NCI-H2081 (cell line): ENCODE data around the gene LINC01488.

Source experiments
- DNase-seq, 2 experiments: peaks; one replicate each; lab custom pipeline; 2025; lab: John Stamatoyannopoulos, UW

LINC01488 gene

DNA sequence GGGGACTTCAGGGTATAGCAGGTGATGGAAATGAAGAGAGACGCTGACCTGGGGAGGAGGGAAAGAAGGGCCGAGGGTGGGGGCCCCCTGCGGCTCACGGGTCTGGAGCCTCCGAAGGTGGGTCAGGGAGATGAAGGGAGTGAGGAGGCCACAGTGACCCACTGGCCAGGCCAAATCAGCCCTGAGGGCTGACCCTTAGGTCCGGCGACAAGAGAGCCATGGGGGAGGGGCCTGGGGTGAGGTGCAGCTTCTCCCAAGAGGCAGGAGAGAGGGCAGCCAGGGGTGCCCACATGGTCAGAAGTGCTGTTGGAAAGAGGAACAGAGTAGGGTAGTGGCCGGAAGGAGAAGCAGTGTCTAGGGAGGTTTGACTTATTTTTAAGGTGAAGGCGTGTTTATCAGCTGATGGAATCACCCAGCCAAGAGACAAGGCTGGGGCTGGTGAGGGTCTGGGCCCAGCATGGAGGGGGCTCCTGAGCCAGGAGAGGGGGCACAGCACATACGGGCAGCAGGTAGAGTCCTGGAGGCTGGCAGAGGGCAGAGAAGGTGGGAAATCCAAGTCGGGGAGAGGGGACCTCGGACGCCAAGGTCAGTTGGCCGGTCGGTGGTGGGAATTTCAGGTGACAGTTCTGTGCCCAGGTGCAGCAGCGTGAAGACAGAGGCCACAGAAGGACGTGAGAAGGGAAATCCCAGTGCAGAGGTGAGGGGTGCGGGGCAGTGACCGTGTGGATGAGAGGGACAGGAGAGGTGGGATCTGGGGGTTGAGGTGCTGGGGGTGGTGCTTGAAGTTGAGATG is 49.0 kb downstream of the LINC01488 start:
- DNase-seq: no peak

DNA sequence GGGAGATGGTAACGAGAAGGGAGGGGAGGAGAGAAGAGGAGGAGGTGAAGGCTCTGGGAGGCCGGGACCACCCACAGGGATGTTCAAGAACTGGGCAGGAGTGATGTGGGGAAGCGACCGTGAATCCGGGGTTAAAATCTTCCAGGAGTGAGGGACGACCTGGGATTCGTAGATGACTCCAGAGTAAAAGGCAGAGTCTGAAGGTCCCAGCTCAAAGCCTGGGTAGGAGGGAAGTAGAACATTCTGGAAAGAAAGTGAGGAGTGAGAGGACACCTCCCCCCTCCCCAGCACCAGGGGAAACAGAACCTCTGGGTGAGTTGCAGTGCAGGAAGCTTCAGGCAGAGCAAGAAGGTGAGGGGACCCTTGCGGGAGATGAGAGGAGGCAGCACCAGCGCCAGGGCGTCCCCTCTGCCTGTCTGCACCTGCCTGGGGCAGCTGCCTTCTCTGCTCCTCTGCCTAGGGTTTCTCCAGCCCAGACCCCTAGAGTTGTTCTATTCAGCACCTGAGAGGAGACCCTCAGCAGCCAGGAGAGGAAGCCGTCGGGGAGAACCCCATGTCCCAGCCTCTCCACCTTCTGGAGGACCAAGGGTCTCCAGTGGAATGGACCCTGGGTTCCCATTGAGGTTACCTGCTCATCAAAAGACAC is 49.7 kb downstream of the LINC01488 start:
- DNase-seq: no peak

DNA sequence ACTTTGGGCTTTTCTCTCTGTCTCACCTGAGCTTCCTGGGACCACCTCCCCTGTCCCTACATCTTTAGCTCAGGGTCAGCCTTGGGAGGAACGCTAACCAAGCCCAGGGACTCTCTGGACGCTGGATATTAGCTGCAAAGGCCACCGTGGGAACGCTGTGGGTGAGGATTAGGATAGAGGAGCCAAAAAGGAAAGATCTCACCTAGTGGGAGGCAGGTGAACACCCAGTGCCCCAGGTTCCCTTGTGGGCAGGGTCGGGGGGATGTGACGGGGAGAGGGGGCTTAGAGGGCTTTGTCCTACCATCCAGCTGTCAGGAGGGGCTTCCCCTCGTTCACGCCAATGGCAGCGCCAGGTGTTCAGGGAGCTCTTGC is 50.2 kb downstream of the LINC01488 start:
- no peak for DNase-seq

DNA sequence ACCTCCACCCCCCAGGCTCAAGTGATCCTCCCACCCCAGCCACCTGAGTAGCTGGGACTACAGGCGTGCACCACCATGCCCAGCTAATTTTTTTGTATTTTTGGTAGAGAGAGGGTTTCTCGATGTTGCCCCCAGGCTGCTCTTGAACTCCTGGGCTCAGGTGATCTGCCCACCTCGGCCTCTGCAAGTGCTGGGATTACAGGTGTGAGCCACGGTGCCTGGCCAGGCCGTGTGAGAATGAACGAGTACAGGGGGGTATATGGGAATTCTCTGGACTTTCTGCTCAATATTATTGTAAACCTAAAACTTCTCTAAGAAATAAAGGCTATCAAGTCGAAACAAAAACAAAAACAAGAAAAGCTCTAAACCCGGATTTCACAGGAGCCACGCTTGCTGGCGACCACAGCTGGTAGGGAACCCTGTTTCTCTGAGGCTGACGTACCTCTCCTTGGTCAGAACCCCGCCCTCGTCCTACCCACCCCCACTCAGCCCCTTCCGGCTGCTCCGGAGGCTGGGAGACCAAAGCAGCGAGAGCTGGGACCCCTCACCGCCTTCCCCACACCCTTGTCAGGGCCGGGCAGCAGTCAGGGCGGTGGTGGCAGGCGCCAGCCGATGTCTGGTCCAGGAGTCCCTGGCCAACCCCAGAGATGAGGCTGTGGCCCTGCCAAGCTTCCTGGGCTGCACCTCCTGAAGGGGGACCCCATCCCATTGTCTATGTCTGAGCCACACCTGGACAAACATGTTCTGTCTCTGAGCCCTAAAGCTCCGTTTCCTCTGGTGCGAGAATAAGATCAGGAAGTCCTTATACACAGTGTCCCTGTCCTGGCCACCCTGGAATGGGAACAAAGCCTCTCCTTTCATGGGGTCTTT is 52.1 kb downstream of the LINC01488 start:
- no peak for DNase-seq

DNA sequence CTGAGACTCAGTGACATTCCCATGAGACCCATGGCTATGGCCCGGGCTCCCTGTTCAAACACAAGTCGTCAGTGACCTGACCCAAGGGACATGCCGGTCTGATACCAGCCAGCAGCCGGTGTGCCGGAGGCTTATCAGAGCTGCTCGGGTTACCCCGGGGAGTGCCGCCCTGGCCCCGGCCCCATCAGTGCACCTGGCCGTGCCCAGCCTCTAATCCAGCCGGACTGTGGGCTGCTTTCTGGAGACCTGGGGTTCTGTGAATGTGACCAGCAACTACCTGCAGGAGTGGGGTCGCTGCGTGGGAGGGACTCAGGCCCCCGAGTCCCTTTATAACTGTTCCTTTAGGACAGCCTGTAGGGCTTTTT is 52.7 kb downstream of the LINC01488 start:
- DNase-seq: no peak

DNA sequence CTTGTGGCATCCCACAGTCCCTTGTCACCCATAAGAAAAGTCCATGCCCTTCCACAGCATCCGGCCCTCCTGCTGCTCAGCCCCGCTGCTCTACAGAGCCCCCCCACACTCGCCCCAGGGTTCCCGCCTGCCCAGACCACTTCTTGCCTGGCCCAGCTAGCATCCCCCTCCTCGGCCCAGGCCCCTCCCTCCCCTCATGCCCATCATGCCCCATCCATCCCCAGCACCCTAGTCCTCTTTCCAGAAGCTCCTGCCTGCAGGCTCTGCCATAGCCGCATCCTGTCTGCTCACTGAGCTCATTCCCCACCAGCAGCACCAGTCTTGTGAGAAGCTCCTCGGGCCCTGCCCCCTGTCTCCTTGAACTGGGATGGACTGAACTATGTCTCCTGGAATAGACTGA is 54.4 kb downstream of the LINC01488 start:
- no peak for DNase-seq

DNA sequence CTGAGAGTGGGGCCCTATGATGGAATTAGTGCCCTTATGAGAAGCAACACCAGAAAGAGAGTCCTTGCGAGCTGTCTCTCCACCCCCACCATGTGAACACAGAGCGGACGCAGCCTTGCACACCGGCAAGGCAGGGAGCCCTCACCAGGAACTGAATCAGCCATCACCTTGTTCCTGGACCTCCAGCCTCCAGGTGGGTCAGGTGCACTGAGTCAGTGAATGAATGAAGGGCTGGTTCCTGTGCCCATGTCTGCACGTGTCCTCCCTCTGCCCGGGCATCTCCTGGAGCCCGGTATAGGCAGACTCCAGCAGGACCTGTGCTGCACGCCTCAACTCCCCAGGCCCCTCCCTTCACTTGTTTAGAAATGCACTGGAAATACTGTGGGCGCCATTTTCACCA is 54.9 kb downstream of the LINC01488 start:
- no peak for DNase-seq

DNA sequence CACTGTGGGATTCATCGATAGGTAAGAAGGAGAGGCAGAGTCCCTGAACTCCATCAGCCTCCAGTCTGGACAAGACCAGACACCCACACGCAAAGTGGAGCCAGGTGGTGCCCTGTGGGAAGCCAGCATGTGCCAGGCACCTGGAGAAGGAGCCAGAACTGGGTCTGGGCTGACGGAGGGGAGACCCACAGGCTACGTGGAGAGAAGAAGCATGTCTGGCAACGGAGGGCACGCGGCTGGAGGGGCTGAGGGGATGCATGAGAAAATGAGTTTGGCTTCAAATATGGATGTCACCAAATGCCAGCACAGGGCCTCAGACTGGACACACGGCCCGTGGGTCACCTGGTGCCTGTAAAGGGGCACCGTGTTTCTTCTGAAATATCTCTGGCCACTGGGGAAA is 55.7 kb downstream of the LINC01488 start:
- no peak for DNase-seq

DNA sequence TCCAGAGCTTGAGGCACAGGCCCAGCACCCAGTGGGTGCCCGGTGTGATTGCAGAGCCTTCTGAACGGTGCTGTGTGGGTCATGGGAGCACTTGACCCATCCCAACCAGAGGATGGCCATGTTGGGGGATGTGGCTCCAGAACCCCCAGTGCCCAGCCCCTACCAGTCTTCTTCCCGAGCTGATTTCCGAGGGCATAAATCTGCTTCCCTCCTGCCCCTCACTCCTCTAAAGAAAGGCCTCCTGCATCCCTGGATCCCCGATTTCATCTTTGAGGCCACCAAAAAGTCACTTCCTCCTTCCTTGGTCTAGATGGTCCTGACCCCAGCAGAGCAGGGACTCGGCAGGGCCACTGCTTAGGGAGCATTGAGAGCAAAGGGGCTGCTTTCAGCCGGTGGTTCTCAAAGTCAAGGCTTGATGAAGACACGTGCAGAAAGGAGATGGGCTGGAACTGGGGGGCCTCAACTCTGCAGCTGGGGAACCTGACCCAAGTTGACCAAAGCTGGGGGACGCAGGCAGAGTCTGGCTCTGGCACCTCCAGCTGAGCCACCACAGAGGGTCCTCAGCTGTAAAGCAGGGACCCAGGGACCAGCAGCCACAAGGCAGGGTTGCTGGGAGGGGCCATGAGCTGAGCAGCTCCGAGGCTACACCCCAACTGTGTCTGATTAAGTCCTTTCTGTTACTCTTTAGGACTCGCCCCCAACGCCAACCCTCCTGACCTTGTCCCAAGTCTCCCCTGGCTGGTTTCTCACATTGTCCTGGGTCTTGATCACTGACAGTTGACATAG is 56.6 kb downstream of the LINC01488 start:
- DNase-seq: no peak

DNA sequence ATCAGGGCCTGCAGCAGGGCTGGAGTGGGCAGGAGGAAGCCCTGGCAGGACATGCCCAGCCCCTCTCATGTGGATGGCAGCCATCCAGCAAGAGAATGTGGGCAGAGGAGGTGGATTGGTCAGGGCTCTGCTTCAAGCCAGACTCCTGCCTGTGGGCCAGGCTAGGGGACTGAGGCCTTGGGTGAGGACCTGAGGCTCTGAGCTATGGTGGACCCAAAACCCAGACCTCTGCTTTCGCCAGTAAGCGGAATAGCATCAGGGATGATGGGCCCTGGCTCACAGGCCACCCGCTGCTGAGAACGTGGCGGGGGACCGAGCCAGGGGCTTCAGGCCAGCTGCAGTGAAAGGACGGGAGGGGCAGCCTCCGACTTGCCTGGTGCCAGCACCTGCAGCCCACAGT is 57.4 kb downstream of the LINC01488 start:
- DNase-seq: no peak

DNA sequence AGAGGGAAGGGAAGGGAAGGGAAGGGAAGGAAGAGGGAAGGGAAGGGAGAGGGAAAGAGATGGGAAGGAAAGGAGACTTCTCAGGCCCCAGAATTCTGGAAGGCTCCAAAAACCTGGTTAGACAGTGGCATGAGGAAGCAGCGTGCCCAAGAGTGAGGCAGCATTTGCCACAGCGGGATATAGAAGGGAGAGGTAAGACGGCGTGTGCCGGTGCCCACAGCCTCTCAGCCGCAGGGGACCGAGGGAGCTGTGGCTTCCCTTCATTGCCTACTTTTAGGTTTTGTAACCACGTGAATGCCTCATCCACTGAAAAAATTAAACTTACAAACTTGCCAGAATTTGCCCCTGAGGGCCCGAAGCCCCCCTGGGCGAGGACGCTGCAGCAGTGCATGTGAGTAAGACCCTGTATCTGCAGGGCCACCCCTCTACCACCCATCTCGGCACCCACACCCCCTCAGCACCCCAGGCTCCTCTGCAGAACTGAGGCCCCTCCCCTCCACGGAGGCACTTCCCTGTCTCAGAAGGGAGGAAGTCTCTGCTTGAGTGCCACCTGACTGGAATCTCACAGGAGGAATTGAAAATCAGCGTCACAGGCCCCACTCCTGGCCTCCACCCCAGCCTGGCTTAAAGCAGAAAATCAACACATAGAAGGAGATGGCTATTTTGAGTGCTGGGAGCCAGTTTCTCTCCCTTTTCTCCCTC is 58.1 kb downstream of the LINC01488 start:
- DNase-seq: no peak

DNA sequence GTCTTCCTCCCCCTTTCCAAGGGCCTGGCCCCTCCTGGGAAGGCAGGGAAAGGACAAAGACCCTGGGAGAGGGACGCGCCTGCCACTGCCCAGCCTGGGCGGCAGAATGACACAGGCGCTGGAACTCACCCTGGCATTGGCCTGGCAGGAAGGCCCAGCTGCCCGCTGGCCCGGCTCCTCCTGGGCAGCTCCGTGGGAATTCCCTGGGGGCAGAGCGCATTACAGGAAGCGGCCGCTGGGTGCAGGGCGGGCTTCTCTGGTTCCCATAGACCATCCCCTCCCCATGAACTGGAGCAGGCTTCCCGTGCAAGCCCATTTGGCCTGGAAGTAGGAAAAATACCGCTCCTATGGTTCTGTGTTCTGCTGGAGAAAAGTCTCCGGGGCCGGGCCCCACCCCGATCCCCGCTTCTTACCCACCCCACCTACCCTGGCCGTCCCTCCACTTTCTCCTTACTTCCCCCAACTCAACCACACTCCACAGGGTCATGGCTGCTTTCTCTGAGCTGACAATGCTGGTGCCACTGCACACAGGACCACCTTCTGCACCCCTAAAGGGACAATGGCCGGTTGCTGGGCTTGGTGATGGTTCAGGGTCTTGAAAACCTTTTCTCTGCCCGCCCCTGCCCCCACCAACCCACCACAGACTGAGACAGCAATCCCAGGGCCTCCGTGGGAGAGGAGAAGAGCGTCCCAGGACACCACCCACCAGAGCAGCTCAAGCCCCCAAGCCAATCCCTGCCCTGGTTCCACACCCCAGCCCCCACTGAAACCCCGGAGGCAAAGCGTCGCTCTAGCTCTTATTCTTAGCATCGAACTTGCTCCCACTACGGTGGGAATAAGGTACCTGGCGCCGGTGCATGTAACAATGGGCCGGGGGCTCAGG is 58.9 kb downstream of the LINC01488 start:
- DNase-seq: no peak

DNA sequence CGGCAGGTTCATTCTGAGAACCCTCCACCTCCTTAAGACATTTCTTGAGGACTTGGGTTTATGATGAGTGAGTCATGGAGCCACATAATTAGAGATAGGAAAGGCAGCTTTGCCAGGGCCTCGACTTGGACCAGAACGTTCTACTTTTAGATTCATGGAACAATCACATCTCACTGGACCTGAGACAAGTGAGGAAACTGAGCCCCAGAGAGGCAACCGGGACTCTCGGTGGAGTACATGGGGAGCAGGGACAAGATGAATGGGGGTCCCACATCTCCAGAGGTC is 59.5 kb downstream of the LINC01488 start:
- DNase-seq: no peak

DNA sequence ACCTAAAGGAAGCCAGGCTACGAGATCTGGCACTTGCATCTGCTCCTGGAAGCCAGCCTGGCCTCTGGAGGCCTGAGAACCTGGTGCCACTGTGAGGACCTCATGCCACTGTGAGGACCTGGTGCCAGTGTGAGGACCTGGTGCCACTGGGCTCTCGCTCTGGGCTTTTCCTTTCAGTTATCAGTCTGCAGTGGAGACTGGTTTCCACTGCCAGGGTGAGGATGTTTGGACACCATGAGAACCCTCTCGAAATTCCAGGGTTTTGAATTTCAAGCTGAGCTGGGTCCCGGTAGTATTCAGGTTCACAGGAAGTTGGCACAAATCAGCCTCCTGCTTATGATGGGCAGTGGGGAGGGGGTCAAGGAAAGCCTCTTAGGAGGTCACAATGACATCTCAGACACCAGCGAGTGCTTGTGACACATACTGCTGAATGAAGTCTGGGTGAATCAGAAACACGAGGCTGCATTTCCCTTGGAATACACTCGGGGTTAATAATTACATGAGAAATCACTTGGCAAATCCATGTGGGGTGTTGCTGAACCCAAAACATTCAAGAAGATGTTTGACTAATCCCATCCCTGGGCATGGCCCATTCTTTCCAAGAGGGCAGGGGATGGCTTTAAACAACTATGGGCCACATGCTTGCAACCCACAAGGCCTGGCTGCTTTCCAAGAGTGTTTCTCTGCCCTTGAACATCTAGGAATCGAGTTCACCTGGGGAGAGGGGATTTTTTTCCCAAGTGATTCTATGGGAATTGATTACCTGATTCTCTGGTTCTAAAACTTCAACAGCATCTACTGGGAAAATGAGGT is 60.2 kb downstream of the LINC01488 start:
- DNase-seq: no peak

DNA sequence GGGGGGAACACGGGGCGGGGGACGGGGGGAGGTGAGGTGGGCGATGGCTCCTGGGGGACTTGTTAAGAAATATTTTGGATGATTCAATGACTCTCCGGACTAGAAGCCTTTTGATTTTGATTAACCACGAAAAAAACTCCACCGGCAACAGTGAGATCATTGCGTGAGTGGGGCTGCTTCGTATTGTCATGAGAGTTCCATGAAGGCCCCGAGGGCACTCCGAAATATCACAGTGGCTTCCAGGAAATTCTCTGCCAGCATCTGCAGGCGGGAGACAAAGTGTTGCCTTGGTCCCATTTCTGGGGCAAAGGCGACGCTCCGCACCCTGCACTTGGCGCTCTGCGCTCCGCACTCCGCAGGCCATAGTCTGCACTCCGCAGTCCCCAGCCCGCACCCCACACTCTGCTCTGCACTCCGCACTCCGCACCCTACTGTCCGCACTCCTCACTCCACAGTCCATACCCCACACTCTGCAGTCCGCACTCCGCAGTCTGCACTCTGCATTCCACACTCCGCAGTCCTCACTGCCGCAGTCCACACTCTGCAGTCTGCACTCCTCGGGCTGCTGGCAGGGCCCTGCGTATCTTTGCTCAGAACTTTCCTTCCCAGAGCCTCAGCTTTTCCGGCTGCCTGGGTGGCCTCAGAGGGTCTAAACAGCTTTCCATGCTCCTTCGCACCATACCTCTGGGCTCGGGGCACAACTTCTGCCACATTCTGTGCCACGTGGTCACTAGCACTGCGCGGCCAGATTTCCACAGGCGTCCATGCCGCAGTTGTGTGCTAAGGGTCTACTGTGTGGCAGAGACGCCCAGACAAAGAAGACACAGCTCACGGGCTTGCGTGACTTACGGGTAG is 61.1 kb downstream of the LINC01488 start:
- DNase-seq: no peak
